HG03060 (cell line): ENCODE data around the gene STRAP.
"Not testable (repeated sequence)": the region's sequence is repeated elsewhere in the genome, so short reads cannot be mapped to it uniquely, and the experiment has no call there.

Source experiments
- ATAC-seq: cut with Tn5 transposase; IDR thresholded peaks from one replicate; pipeline ENCODE4 v1.9.1; 2021; ENCODE audit warnings: low read depth, moderate number of reproducible peaks; ENCODE audit not compliant: unreplicated experiment

STRAP gene

GRCh38 chr12:15863984-15864383, 18.2 kb upstream of the STRAP start:
- peak; percentile 65 for ATAC-seq

- ATAC-seq, result no peak
These were observed 14.0 kb upstream of the STRAP start for GRCh38 chr12:15868186-15868585.

GRCh38 chr12:15873556-15873955, 8.6 kb upstream of the STRAP start:
- no peak for ATAC-seq

GRCh38 chr12:15874556-15875145, 7.5 kb upstream of the STRAP start:
- not testable (repeated sequence) for ATAC-seq

GRCh38 chr12:15875863-15876262, 6.3 kb upstream of the STRAP start:
- no peak for ATAC-seq

- no peak for ATAC-seq
These were observed 2.8 kb upstream of the STRAP start for GRCh38 chr12:15879413-15879812.

- ATAC-seq, result no peak
These were observed 1.5 kb upstream of the STRAP start for GRCh38 chr12:15880721-15881120.

- ATAC-seq, result no peak
These were observed 1.3 kb downstream of the STRAP start for GRCh38 chr12:15883536-15883935.

GRCh38 chr12:15886372-15887042, 4.3 kb downstream of the STRAP start:
- no peak for ATAC-seq

- ATAC-seq, result no peak
These were observed 5.0 kb downstream of the STRAP start for GRCh38 chr12:15887043-15887817.

GRCh38 chr12:15892645-15893259, 10.6 kb downstream of the STRAP start:
- no peak for ATAC-seq

GRCh38 chr12:15893260-15893659, 11.1 kb downstream of the STRAP start:
- no peak for ATAC-seq

- ATAC-seq, result no peak
These were observed 14.7 kb downstream of the STRAP start for GRCh38 chr12:15896867-15897266.

- ATAC-seq, result no peak
These were observed 15.2 kb downstream of the STRAP start for GRCh38 chr12:15897433-15897832.

- no peak for ATAC-seq
These were observed 17.2 kb downstream of the STRAP start for GRCh38 chr12:15899282-15899870.

GRCh38 chr12:15904378-15904920, 22.3 kb downstream of the STRAP start:
- no peak for ATAC-seq

GRCh38 chr12:15910468-15910863, 28.3 kb downstream of the STRAP start:
- no peak for ATAC-seq

GRCh38 chr12:15910864-15911721, 28.9 kb downstream of the STRAP start, which contains the start of gene DERA:
Gene DERA, plus strand, starts transcription at chr12:15911332. Its CDS starts 52 bp downstream, at chr12:15911384.
- peak; percentile 59 for ATAC-seq

GRCh38 chr12:15911931-15912330, 29.7 kb downstream of the STRAP start:
- ATAC-seq, result not testable (repeated sequence)
